Measurements from ENCODE around the gene UTS2.

The UTS2 gene

DNA sequence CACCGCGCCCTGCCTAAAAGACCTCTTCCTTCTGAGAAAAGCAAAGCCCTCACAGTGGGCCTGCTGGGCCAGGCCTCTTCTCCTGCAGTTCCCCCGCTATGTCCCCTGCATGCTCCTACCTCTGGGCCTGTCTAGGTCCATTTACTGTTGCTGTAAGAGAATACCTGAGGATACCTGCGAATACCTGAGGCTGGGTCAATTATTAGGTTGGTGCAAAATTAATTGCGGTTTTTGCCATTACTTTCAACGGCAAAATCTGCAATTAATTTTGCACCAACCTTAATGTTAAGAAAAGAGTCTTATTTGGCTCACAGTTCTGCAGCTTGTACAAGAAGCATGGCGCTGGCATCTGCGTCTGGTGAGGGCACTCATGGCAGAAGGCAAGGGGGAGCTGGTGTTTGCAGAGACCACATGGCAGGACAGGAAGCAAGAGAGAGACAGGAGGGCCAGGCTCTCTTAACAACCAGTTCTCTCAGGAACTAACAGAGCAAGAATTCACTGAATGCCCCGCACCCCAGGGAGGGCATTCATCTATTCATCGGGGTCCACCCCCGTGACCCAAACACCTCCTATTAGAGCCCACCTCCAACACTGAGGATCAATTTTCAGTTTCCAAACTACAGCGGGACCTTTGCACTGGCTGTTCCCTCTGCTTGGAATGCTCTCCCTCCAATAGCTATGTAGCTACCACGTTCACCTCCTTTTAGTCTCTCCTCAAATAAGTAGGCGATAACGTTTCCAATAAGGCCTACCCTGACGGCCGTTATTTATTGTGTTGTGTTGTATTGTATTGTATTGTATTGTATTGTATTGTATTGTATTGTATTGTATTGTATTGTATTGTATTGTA is 9.6 kb upstream of the UTS2 start:
- no peak for DNase-seq

DNA sequence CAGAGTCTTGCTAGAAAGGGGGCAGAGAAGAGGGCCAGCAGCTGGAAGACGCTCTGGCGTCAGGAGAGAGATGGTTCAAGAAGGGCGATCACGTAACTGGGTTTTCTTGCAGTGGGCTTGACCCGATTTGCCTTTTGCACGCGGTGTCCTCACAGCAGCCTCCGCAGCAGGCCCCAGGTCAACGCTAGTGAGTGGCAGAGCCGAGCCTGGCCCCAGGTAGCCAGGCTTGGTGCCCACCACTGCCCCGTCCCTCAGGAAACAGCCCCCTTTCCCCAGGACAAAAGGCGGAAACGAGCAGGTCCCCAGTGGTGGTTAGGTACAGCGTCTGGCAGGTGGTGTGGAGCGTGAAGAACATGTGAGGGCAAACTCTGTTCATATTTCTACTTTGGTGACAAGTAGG is 8.6 kb upstream of the UTS2 start:
- DNase-seq, result no peak

GRCh38 chr1:7860130-7860529 is 7.3 kb upstream of the UTS2 start:
- no peak for DNase-seq

GRCh38 chr1:7859406-7859805 is 6.5 kb upstream of the UTS2 start:
- DNase-seq, result no peak

DNA sequence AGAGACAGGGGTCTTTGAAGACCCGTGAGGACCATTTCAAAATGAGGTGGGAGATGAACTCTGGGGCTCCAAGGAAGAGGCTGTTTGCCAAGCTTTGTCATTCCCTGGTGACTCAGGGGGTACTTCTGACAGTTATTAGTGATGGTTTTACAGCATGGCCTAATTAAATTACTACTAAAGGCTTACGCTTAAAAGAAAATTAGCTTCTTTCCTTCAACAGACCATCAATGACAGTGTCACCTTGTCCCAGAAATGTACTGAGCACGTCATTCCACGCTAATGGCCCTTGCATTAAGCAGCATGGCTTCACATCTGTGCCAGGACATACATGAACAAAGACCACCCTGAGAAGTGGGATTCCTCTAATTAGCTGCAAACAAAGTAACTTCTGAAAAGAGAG is 5.1 kb upstream of the UTS2 start:
- no peak for DNase-seq

GRCh38 chr1:7857000-7857399 is 4.1 kb upstream of the UTS2 start:
- DNase-seq, result no peak

GRCh38 chr1:7856345-7856744 is 3.5 kb upstream of the UTS2 start:
- DNase-seq, result no peak

GRCh38 chr1:7853684-7854026 is 790 bp upstream of the UTS2 start:
- DNase-seq, result no peak

DNA sequence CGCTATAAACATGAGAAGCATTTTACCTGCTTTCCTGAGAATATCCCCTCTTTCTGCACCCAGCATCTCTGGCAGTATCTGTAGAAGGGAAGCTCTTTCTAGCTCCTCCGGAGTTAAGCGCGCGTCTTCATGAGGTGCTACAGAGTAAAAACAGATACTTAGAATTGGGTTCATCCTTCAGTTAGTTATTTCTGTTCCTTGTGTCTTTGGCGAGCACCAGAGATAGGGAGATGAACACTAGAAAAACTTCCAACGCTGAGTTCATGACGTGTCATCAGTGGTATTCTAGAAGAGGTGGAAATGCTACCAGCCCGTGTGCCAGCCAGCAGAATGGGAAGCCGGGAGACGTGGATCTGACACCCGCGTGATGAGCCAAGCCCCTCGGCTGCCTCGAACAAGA is 2.1 kb downstream of the UTS2 start:
- DNase-seq, result no peak

DNA sequence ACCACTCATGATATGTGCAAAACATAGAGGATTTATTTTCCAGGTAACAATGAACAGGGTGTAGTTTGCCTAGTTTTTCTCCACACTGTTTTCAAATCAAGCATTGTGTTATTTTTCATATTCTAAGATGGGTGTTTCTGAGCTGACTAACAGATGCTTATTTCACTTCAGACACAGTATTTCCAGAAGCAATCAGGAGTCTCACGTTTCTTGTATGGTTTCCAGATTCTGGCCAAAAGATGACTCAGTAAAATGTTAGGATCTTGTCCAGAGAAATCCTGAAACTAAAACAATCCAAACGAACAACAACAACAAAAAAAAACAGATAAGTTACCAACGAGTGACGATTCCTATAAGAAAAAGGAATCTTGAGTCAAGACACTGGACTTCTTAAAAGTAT is 5.3 kb downstream of the UTS2 start:
- DNase-seq, result no peak

DNA sequence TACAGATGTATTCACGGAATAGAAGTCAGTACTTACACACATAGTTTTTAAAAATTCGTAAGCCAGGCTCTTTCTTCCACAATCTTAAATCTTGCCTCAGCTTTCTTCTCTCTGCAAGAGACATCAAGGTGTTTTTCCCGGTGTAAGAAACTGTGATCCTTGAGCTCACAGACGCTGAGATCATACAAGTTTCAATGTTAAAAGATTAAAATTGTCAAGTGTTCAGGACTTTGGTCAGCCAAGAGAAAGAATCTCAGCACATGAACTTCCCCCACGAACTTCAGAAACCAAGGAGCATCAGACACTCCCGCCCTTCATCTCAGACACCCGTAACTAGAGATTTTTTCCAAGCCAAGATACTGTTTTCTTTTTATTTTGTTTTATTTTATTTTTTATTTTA is 6.2 kb downstream of the UTS2 start:
- DNase-seq, result no peak

GRCh38 chr1:7845761-7846160 is 7.1 kb downstream of the UTS2 start:
- DNase-seq, result no peak

- no peak for DNase-seq
These were observed 10.3 kb downstream of the UTS2 start for GRCh38 chr1:7842517-7842916.

DNA sequence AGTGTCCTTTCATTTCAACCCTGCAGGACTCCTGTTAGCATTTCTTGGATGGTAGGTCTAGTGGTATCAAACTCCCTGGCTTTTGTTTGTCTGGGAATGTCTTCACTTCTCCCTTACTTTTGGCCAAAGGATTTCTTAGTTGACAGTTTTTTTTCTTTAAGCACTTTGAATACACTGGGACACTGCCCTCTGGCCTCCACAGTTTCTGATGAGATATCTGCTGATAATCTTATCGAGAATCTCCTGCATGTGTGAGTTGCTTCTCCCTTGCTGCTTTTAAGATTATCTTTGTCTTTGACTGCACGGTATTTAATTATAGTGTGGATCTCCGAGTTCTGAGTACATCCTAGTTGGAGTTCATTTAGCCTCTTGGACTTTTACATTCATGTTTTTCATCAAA is 13.3 kb downstream of the UTS2 start:
- DNase-seq, result no peak

- DNase-seq, result no peak
These were observed 14.2 kb downstream of the UTS2 start for GRCh38 chr1:7838714-7839113.

DNA sequence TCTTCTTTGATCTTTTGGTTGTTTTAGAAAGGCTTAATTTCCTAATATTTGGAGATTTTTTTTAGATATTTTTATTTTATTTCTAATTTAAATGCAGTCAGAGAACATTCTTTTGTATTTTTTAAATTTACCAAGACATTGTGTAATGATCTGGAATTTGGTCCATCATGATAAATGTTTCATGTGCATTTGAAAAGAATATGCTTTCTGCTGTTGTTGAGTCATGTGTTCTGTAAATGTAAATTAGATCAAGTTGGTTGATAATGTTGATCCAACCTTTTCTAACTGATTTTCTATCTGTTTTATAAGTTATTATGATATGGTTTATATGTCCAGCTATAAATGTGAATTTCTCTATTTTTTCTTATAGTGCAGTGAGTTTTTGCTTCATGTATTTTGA is 19.8 kb downstream of the UTS2 start:
- no peak for DNase-seq

- no peak for DNase-seq
These were observed 21.4 kb downstream of the UTS2 start for GRCh38 chr1:7831458-7831857.

DNA sequence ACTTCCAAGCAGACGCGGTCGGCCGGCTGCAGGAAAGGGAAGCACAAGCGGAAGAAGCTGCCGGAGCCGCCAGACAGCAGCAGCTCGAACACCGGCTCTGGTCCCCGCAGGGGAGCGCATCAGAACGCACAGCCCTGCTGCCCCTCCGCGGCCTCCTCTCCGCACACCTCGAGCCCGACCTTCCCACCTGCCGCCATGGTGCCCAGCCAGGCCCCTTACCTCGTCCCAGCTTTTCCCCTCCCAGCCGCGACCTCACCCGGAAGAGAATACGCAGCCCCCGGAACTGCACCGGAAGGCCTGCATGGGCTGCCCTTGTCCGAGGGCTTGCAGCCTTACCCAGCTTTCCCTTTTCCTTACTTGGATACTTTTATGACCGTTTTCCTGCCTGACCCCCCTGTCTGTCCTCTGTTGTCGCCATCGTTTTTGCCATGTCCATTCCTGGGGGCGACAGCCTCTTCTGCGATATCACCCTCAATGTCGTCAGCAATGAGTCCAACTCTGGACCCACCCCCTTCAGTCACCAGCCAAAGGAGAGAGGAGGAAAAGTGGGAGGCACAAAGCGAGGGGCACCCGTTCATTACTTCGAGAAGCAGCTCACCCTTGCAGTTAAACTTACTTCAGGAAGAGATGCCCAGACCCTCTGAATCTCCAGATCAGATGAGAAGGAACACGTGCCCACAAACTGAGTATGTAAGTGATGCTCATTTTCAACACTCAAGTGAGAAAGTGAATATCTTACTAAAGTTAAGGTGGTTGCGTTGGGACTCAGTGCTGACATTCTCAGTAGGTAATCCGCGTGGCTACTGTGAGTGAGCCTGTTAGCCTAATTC is 25.5 kb downstream of the UTS2 start:
- peak; percentile 45 for DNase-seq

DNA sequence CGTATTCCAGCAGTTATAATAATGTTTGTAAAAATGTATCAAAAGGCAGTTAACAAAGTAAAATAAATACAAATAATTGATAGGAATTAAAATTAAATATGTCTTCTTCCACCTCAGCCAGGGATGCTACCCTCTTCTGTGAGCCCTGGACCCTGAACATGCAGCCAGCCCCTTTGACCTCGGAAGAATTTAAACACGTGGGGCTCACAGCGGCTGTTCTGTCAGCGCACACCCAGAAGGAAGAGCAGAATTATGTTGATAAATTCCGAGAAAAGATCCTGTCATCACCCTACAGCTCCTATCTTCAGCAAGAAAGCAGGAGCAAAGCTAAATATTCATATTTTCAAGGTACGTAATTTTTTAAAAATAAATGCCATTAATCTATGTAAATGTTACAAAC is 26.5 kb downstream of the UTS2 start:
- DNase-seq, result no peak

DNA sequence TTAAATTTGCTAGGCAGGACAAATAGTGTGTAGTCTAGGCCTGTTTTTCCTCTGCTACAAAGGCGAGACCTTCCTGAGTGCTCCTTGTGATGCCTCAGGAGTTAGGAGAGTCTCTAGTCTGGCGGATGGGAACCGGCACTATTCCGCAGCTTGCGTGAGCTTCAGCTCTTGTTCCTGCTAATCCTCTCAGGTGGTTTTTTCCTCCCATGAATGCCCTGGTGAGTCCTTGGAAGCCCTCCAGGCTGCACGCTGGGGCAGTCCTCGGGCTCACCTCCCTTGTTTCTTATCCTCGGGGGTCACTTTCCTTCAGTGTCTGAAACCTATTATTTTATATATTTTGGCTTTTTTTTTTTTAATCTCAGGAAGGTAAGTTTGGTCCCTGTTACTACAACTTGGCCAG is 28.2 kb downstream of the UTS2 start:
- DNase-seq, result no peak

GRCh38 chr1:7821282-7821681 is 31.6 kb downstream of the UTS2 start:
- no peak for DNase-seq

GRCh38 chr1:7813677-7814373 is 39.0 kb downstream of the UTS2 start:
- DNase-seq, result no peak

GRCh38 chr1:7811476-7811875 is 41.4 kb downstream of the UTS2 start:
- DNase-seq, result no peak

- DNase-seq, result peak; percentile 13
These were observed 42.5 kb downstream of the UTS2 start for GRCh38 chr1:7810395-7810794.

Measured in stimulated activated CD4-positive, alpha-beta T cell treated with anti-CD3 and anti-CD28 coated beads, Interleukin-4, amount 100 ng/mL, for 1 hour (primary cell).